Dermis blood vessel endothelial cell (primary cell): ENCODE results near the gene RAB6B. TPM values are rescaled to one million over a fixed set of nuclear protein-coding genes. Genes with fewer than 3 reads are reported as not detected.

Source experiments
- DNase-seq: peaks from one replicate; pipeline ENCODE4 v3.0.0; 2010
- total RNA-seq: library from RNA; depleted of rRNA; stranded (reverse); fragments of >200 nt; gene quantifications from 2 replicates; pipeline ENCODE4 v1.2.3, GENCODE V29; 2014

The RAB6B gene
- total RNA-seq, 1 donor from 2014 or later: 1.9 TPM

- DNase-seq: peak; percentile 89
Measured at GRCh38 chr3:133930341-133930933, 34.8 kb upstream of the RAB6B start.

- DNase-seq: no peak
Measured at GRCh38 chr3:133928903-133929607, 33.4 kb upstream of the RAB6B start.

GRCh38 chr3:133928136-133928893 lies 32.6 kb upstream of the RAB6B start:
- no peak for DNase-seq

GRCh38 chr3:133927540-133928066 lies 31.9 kb upstream of the RAB6B start:
- peak; percentile 67 for DNase-seq

- DNase-seq: peak; percentile 37
Measured at GRCh38 chr3:133926736-133927539, 31.3 kb upstream of the RAB6B start.

- DNase-seq: no peak
Measured at GRCh38 chr3:133925960-133926735, 30.5 kb upstream of the RAB6B start.

- no peak for DNase-seq
Measured at GRCh38 chr3:133924041-133924440, 28.4 kb upstream of the RAB6B start.

GRCh38 chr3:133921592-133921991 lies 25.9 kb upstream of the RAB6B start:
- DNase-seq: no peak

GRCh38 chr3:133917144-133917543 lies 21.5 kb upstream of the RAB6B start:
- no peak for DNase-seq

GRCh38 chr3:133915685-133916658 lies 20.3 kb upstream of the RAB6B start:
- no peak for DNase-seq

GRCh38 chr3:133914839-133915600 lies 19.3 kb upstream of the RAB6B start:
- DNase-seq: no peak

GRCh38 chr3:133910422-133910821 lies 14.7 kb upstream of the RAB6B start:
- DNase-seq: no peak

- DNase-seq: no peak
Measured at GRCh38 chr3:133905376-133905775, 9.7 kb upstream of the RAB6B start.

GRCh38 chr3:133901847-133902246 lies 6.2 kb upstream of the RAB6B start:
- DNase-seq: no peak

- DNase-seq: no peak
Measured at GRCh38 chr3:133901083-133901482, 5.4 kb upstream of the RAB6B start.

GRCh38 chr3:133899311-133899710 lies 3.6 kb upstream of the RAB6B start:
- DNase-seq: no peak

GRCh38 chr3:133897547-133897946 lies 1.9 kb upstream of the RAB6B start:
- DNase-seq: no peak

GRCh38 chr3:133896002-133896761 lies 500 bp upstream of the RAB6B start:
- DNase-seq: peak; percentile 17
